ENCODE measurements around the gene GPNMB.
"Not testable (repeated sequence)": the region's sequence is repeated elsewhere in the genome, so short reads cannot be mapped to it uniquely, and the experiment has no call there.

GPNMB gene

DNA sequence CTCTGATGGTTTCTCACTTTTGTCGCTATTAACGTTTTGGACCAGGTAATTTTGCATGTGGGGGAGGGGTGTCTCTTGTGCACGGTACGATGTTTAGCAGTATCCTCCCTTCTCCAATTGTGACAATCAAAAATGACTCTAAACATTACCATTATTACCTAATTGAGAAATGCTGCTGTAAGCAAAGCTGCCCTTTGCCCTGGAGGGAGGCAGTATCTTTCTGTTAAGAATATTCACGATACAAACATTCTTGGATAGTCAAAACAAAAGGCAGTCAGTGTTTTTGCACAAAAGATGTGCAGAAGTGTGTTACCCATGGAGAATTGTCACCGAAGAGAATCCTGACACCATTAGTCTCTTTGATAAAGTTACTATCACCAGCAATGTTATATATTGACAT, 62.2 kb downstream of the GPNMB start:
- H3K27ac ChIP-seq: no peak overlapping the region
- TF ChIP-seq, protein P1, sequence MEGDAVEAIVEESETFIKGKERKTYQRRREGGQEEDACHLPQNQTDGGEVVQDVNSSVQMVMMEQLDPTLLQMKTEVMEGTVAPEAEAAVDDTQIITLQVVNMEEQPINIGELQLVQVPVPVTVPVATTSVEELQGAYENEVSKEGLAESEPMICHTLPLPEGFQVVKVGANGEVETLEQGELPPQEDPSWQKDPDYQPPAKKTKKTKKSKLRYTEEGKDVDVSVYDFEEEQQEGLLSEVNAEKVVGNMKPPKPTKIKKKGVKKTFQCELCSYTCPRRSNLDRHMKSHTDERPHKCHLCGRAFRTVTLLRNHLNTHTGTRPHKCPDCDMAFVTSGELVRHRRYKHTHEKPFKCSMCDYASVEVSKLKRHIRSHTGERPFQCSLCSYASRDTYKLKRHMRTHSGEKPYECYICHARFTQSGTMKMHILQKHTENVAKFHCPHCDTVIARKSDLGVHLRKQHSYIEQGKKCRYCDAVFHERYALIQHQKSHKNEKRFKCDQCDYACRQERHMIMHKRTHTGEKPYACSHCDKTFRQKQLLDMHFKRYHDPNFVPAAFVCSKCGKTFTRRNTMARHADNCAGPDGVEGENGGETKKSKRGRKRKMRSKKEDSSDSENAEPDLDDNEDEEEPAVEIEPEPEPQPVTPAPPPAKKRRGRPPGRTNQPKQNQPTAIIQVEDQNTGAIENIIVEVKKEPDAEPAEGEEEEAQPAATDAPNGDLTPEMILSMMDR (conservative IDR thresholded peaks at IDR 0.05): no peak

GRCh38 chr7:23312141-23312540, 65.6 kb downstream of the GPNMB start:
- H3K27ac ChIP-seq: not testable (repeated sequence)

GRCh38 chr7:23315366-23315765, 68.8 kb downstream of the GPNMB start:
- TF ChIP-seq, protein P1 (conservative IDR thresholded peaks at IDR 0.05): no peak
- no peak overlapping the region for H3K27ac ChIP-seq
